ENCODE results near the gene C20orf173. TPM values are rescaled to one million over a fixed set of nuclear protein-coding genes. Genes with fewer than 3 reads are reported as not detected.

Gene C20orf173
- total and polyA plus RNA-seq, 5 experiments from 2014 or later: not detected

- H3K27ac Mint-ChIP-seq: peak overlapping the region in 8 of 10 donors; percentile 2 to 88 (median 56)
- no peaks in the 10 kb centered on the region for H3K9me3 Mint-ChIP-seq
- H3K27me3 Mint-ChIP-seq: no peaks in the 10 kb centered on the region
- H3K4me3 Mint-ChIP-seq: no peak overlapping the region
- peaks cover 5 to 23% (median 7%) of the 10 kb centered on the region in 3 donors for H3K36me3 Mint-ChIP-seq
- peaks cover 0 to 26% (median 9%) of the 10 kb centered on the region in 4 donors for H3K4me1 Mint-ChIP-seq
- DNase-seq: peak in 3 of 10 donors; percentile 7 to 67 (median 12)
- ATAC-seq: peak in 1 of 2 donors; percentile 20
- POLR2A ChIA-PET: interaction anchor here (0.8 kb wide), 1 partner anchor 15 kb away, joined by 4 read pairs; no protein-coding TSS in a partner anchor
Measured at GRCh38 chr20:35478804-35479472, 50.5 kb downstream of the C20orf173 start.

Other genes starting within 250 kb of the C20orf173 start
- 10 to 100 TPM; 54.7 to 60.9 TPM for gene EIF6, start 244.9 kb downstream of the C20orf173 start, total RNA-seq
- gene EIF6, start 244.9 kb downstream of the C20orf173 start, polyA plus RNA-seq: 100 to 1,000 TPM; 155 to 174 (median 157) TPM
- gene FAM83C, start 237.2 kb downstream of the C20orf173 start, total RNA-seq: not detected
- gene FAM83C, start 237.2 kb downstream of the C20orf173 start, polyA plus RNA-seq: not detected
- 10 to 100 TPM; 54.3 to 57.0 TPM for gene UQCC1, start 117.7 kb downstream of the C20orf173 start, total RNA-seq
- gene UQCC1, start 117.7 kb downstream of the C20orf173 start, polyA plus RNA-seq: 10 to 100 TPM in 2 of 3 donors, 1 to 10 TPM in 1; 9.6 to 17.5 (median 13.1) TPM
- gene GDF5, start 91.4 kb downstream of the C20orf173 start, total RNA-seq: not detected
- gene GDF5, start 91.4 kb downstream of the C20orf173 start, polyA plus RNA-seq: not detected
- gene CEP250, start 74.1 kb downstream of the C20orf173 start, total RNA-seq: 10 to 100 TPM; 54.9 to 65.4 TPM
- gene CEP250, start 74.1 kb downstream of the C20orf173 start, polyA plus RNA-seq: 10 to 100 TPM in 1 of 3 donors, 1 to 10 TPM in 2; 4.5 to 17.5 (median 6.0) TPM
- 100 to 1,000 TPM; 146 to 149 TPM for gene ERGIC3, start 12.4 kb upstream of the C20orf173 start, total RNA-seq
- 100 to 1,000 TPM; 129 to 150 (median 149) TPM for gene ERGIC3, start 12.4 kb upstream of the C20orf173 start, polyA plus RNA-seq
- under 1 TPM; 0.47 to 0.74 TPM for gene SPAG4, start 86.2 kb upstream of the C20orf173 start, total RNA-seq
- 1 to 10 TPM in 1 of 3 donors, under 1 TPM in 2; 0.19 to 1.2 (median 0.30) TPM for gene SPAG4, start 86.2 kb upstream of the C20orf173 start, polyA plus RNA-seq
- gene CPNE1, start 135.2 kb upstream of the C20orf173 start, total RNA-seq: 100 to 1,000 TPM; 413 to 454 TPM
- gene CPNE1, start 135.2 kb upstream of the C20orf173 start, polyA plus RNA-seq: 100 to 1,000 TPM; 329 to 392 (median 384) TPM
- gene RBM12, start 135.2 kb upstream of the C20orf173 start, total RNA-seq: 100 to 1,000 TPM; 112 to 132 TPM
- gene RBM12, start 135.2 kb upstream of the C20orf173 start, polyA plus RNA-seq: 10 to 100 TPM; 35.2 to 43.7 (median 39.9) TPM
- 10 to 100 TPM; 24.8 to 25.5 TPM for gene NFS1, start 169.7 kb upstream of the C20orf173 start, total RNA-seq
- gene NFS1, start 169.7 kb upstream of the C20orf173 start, polyA plus RNA-seq: 10 to 100 TPM in 2 of 3 donors, 1 to 10 TPM in 1; 8.6 to 16.6 (median 14.1) TPM
- 10 to 100 TPM; 39.7 to 40.3 TPM for gene ROMO1, start 169.8 kb upstream of the C20orf173 start, total RNA-seq
- gene ROMO1, start 169.8 kb upstream of the C20orf173 start, polyA plus RNA-seq: 100 to 1,000 TPM; 305 to 421 (median 381) TPM
- gene RBM39, start 212.6 kb upstream of the C20orf173 start, total RNA-seq: 100 to 1,000 TPM; 687 to 713 TPM
- 100 to 1,000 TPM; 110 to 134 (median 112) TPM for gene RBM39, start 212.6 kb upstream of the C20orf173 start, polyA plus RNA-seq
- gene PHF20, start 242.4 kb upstream of the C20orf173 start, total RNA-seq: 10 to 100 TPM; 79.0 to 82.8 TPM
- gene PHF20, start 242.4 kb upstream of the C20orf173 start, polyA plus RNA-seq: 100 to 1,000 TPM; 114 to 135 (median 125) TPM